Thyroid gland (tissue), 4 donors: ENCODE results near the gene GOLGA3. TPM values are rescaled to one million over a fixed set of nuclear protein-coding genes. Genes with fewer than 3 reads are reported as not detected.
"Not testable (repeated sequence)": the region's sequence is repeated elsewhere in the genome, so short reads cannot be mapped to it uniquely, and the experiment has no call there.

ENCODE experiments used
- DNase-seq, 2 donors: peaks; one replicate each; pipeline ENCODE4 v3.0.0-alpha.2; 2019
- H3K27ac ChIP-seq, 3 donors: fragments of 200-600 bp; sonication (generic); 1 replicate in 2 of 3; 2 replicates in 1 of 3; pipeline ENCODE4 v1.5.1; 2016 to 2019; ENCODE audit warnings: mild to moderate bottlenecking in 1 of 3, moderate library complexity in 1 of 3
- H3K27me3 ChIP-seq: fragments of 200-600 bp; sonication (generic); one replicate; pipeline ENCODE4 v1.5.1; 2019
- H3K36me3 ChIP-seq, 2 donors: fragments of 200-600 bp; sonication (generic); one replicate each; pipeline ENCODE4 v1.5.1; 2016 to 2019
- H3K4me1 ChIP-seq, 2 donors: fragments of 200-600 bp; sonication (generic); one replicate each; pipeline ENCODE4 v1.5.1; 2017 to 2019
- H3K4me3 ChIP-seq, 3 donors: fragments of 200-600 bp; sonication (generic); replicated peaks in 1 of 3; 1 replicate in 2 of 3; 2 replicates in 1 of 3; pipeline ENCODE4 v1.5.1; 2016; ENCODE audit warnings: mild to moderate bottlenecking in 1 of 3
- H3K9me3 ChIP-seq: fragments of 200-600 bp; sonication (generic); one replicate; pipeline ENCODE4 v1.5.1; 2017
- POLR2A ChIP-seq, 2 donors: fragments of 450-650 bp; IDR thresholded peaks; one replicate each; pipeline ENCODE4 v1.6.1; 2017; ENCODE audit warnings: antibody characterized with exemption in 2 of 2, mild to moderate bottlenecking in 2 of 2, moderate library complexity in 1 of 2
- WGBS, 2 donors: methylation state at CpG; one replicate each; pipeline ENCODE4 v1.1.5; 2017; 5-methylcytosine and 5-hydroxymethylcytosine counted together
- intact Hi-C: fragments of 100-400 bp; cut with DNase I; formaldehyde crosslinking; loops from one replicate; pipeline ENCODE4 v1.15.1; 2023
- total RNA-seq, 4 donors: library from RNA; depleted of rRNA; stranded (reverse); fragments of >200 nt; gene quantifications; one replicate each; pipeline ENCODE4 v1.2.3, GENCODE V29; 2016
- TF ChIP-seq, protein P1 (sequence below), 6 experiments: fragments of 200-600 bp in 3 of 6; fragments of 450-650 bp in 3 of 6; sonication (generic) in 3 of 6; IDR thresholded peaks; one replicate each; pipeline ENCODE4 v1.5.1; 2016 to 2019; ENCODE audit warnings: antibody characterized with exemption in 6 of 6, mild to moderate bottlenecking in 2 of 6, inconsistent platforms in 1 of 6, moderate library complexity in 1 of 6

Gene GOLGA3
- total RNA-seq, 4 donors from 2014 or later: 73.8 to 106 (median 88.8) TPM

DNA sequence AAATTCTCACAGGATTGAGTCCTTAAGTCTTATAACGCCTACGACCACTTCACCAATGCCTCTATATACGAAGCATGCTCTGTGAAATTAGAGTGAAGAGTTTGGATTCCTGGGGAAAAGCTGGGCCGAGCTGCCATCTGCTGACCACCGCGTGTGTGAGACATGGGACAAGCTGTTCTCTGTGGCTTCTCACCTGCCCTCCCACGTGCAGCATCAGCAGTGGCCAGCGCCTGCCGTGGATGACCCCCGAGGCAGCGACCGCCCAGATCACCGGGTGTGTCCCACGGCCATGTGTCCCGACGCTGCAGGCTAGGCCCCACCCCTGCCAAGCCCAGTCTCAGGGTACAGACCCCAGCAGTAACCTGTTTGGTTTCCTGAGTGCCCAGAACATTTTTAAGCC is 21.6 kb upstream of the GOLGA3 start:
- TF ChIP-seq, protein P1, sequence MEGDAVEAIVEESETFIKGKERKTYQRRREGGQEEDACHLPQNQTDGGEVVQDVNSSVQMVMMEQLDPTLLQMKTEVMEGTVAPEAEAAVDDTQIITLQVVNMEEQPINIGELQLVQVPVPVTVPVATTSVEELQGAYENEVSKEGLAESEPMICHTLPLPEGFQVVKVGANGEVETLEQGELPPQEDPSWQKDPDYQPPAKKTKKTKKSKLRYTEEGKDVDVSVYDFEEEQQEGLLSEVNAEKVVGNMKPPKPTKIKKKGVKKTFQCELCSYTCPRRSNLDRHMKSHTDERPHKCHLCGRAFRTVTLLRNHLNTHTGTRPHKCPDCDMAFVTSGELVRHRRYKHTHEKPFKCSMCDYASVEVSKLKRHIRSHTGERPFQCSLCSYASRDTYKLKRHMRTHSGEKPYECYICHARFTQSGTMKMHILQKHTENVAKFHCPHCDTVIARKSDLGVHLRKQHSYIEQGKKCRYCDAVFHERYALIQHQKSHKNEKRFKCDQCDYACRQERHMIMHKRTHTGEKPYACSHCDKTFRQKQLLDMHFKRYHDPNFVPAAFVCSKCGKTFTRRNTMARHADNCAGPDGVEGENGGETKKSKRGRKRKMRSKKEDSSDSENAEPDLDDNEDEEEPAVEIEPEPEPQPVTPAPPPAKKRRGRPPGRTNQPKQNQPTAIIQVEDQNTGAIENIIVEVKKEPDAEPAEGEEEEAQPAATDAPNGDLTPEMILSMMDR (IDR thresholded peaks at IDR 0.05): no peak
- no peak for TF ChIP-seq POLR2A (IDR thresholded peaks at IDR 0.05)
- Histone ChIP-seq H3K27me3 (no peaks in the 10 kb centered on the region), H3K36me3 (peaks cover 61 to 75% of the 10 kb centered on the region in 2 donors), H3K4me3 (no peak overlapping the region), H3K27ac (no peak overlapping the region), H3K4me1 (no peaks in the 10 kb centered on the region), H3K9me3 (no peaks in the 10 kb centered on the region)
- DNase-seq: no peak
- 85 to 94% methylated on average over 6 to 16 of the region's 16 CpGs for WGBS, 2 donors
- intact Hi-C loops: no loop called here

DNA sequence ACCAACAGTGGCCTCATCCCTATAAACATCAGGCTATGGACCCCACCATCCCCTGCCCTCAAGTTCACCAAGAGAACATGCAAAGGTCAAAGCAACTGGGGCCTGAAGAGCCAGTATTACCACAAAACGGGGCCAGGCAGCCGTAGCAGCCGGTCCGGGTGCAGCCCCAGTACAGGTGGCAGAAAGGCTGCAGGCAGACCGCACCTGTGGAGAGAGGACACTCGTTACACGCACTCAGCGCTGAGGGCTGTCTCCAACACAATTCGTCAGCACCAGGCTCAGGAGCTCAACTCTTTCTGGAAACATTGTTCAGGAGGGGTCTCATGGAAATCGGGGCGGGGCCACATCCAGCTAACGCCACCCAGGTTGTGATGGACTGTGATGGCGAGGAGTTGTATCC is 19.9 kb upstream of the GOLGA3 start:
- peaks cover 49 to 66% of the 10 kb centered on the region in 2 donors for H3K36me3 ChIP-seq
- TF ChIP-seq, protein P1 (IDR thresholded peaks at IDR 0.05): no peak
- TF ChIP-seq POLR2A (IDR thresholded peaks at IDR 0.05): no peak

DNA sequence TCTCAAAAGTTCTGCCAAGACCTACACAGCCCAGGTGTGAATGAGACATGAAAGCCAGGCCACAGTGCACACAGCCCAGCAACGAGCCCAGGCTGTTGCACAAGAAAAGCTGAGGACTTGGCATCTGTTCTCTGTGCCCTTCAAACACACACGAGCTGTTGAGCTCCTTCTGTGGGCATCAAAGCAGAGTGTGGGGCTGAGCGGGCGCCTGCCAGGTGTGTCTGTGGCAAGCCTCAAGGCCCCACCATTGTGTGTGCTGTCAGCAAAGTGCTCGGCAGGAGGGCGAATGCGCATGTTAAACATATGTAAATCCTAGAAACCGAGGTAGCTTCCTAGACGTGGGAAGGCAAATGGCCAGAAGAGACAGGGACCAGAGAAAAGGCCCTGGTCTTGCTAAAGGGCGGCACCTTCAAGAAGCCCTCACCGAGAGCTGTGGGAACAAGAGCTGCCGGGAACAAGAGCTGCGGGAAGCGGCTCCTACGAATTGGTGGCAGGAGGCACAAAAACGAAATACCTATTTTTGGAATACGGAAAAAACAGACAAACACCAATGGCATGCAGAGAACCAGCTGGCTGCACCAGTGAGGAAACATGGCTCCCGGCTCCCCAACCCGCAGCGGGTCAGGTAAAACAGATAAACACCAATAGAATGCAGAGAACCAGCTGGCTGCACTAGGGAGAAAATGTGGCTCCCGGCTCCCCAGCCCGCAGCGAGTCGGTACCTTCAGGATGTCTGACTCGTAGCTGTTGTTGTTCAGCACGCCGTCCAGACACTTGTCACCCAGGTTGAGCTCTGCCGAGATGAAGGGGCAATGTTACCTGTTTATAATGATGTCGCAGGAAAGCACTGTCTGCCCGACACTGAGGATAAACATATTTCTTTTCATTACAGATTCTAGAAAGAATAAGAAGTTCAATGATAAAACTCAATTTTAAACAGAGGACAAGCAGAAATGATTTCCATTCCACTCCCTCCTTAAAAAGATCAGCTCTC is 19.0 kb upstream of the GOLGA3 start:
- Histone ChIP-seq H3K4me1 (no peaks in the 10 kb centered on the region), H3K27ac (no peak overlapping the region), H3K36me3 (peaks cover 49 to 64% of the 10 kb centered on the region in 2 donors), H3K27me3 (no peaks in the 10 kb centered on the region), H3K9me3 (no peaks in the 10 kb centered on the region), H3K4me3 (no peak overlapping the region)
- no peak for TF ChIP-seq POLR2A (IDR thresholded peaks at IDR 0.05)
- TF ChIP-seq, protein P1 (IDR thresholded peaks at IDR 0.05): no peak
- 83 to 86% methylated on average over 30 of the region's 30 CpGs for WGBS, 2 donors
- no peak for DNase-seq
- intact Hi-C loops: no loop called here

More for the DNA sequence above, 19.9 kb upstream of the GOLGA3 start:
- H3K27ac ChIP-seq: no peak overlapping the region
- intact Hi-C loops: no loop called here
- H3K4me1 ChIP-seq: no peaks in the 10 kb centered on the region
- H3K27me3 ChIP-seq: no peaks in the 10 kb centered on the region
- H3K4me3 ChIP-seq: no peak overlapping the region
- no peaks in the 10 kb centered on the region for H3K9me3 ChIP-seq
- WGBS, 2 donors: 92 to 95% methylated on average over 11 to 13 of the region's 13 CpGs
- no peak for DNase-seq

DNA sequence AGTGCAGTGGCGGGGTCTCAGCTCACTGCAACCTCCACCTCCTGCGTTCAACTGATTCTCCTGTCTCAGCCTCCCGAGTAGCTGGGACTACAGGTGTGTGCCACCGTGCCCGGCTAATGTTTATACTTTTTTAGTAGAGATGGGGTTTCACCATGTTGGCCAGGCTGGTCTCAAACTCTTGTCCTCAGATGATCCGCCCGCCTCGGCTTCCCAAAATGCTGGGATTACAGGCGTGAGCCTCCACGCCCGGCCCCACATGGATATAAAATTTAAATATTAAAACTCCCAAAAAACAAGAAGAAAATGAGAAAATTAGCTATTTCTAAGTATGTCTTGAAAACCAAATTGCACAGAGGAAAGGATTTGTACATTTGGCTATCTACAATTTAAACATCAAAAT is 16.0 kb upstream of the GOLGA3 start:
- DNase-seq, H3K4me1 ChIP-seq, H3K27me3 ChIP-seq, intact Hi-C loops, H3K27ac ChIP-seq, H3K4me3 ChIP-seq, H3K9me3 ChIP-seq: not testable (repeated sequence)
- peaks cover 45 to 63% of the 10 kb centered on the region in 2 donors for H3K36me3 ChIP-seq
- 98 to 99% methylated on average over 11 of the region's 11 CpGs for WGBS, 2 donors

DNA sequence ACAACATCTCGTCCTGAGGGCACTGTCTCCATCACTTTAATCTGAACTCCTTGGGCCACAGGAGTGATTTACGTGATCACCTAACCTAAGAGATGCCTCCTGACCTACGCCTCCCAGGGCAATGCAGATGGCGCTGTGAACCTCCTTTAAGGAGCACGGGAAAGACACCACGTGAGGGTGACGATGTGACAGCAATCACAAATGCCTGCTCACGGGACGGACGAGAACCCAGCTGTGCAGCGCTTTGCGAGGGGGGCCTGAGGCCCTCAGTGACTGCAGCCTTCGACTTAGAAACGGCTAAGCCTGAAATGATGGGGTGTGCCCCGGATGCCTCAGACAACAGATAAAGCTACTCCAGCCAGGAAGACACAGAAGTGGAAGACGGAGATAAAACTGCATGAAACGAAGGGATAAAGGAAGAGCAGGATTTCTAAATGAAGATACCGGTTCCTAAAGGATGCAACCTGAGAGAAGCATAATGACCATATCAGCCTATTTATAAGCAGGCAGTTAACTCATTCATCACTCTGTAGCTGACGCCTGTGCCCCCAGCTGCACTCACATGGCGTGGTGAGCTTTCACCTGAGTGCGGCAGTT is 13.9 kb upstream of the GOLGA3 start:
- Histone ChIP-seq H3K36me3 (peaks cover 45 to 60% of the 10 kb centered on the region in 2 donors), H3K27ac (no peak overlapping the region), H3K27me3 (no peaks in the 10 kb centered on the region), H3K9me3 (no peaks in the 10 kb centered on the region), H3K4me1 (no peaks in the 10 kb centered on the region), H3K4me3 (no peak overlapping the region)
- no peak for DNase-seq
- TF ChIP-seq, protein P1 (IDR thresholded peaks at IDR 0.05): no peak
- TF ChIP-seq POLR2A (IDR thresholded peaks at IDR 0.05): no peak
- 91 to 93% methylated on average over 21 of the region's 21 CpGs for WGBS, 2 donors
- intact Hi-C loops: no loop called here
